Measurements from ENCODE around the gene FOLR2. TPM values are rescaled to one million over a fixed set of nuclear protein-coding genes. Genes with fewer than 3 reads are reported as not detected.

FOLR2 gene
- polyA plus RNA-seq, 1 of the 3 experiments (the other 2 are of a cell fraction) = not detected

GRCh38 chr11:72259490-72259889 lies 42.9 kb downstream of the FOLR2 start:
- no peak for DNase-seq
- Histone ChIP-seq H4K20me1 (ENCODE audit: insufficient read depth) (no peaks in the 10 kb centered on the region), H3K27ac (ENCODE audit: low read depth in 2 of 2, low read length in 1 of 2) (no peak overlapping the region), H3F3A (replicated peaks; ENCODE audit: insufficient read depth) (peaks cover 7% of the 10 kb centered on the region), H3K79me2 (ENCODE audit: insufficient read depth) (no peaks in the 10 kb centered on the region), H3K9me2 (no peaks in the 10 kb centered on the region), H3K36me3 (replicated peaks in 1 of 2; ENCODE audit: control insufficient read depth in 1 of 2, insufficient read depth in 2 of 2, low read length in 1 of 2) (no peaks in the 10 kb centered on the region), H3K4me1 (ENCODE audit: control insufficient read depth in 1 of 2, insufficient read depth in 2 of 2, low read depth in 1 of 2, low read length in 1 of 2) (no peaks in the 10 kb centered on the region; a peak in 1 of 4 replicates), H3K9ac (no peak overlapping the region), H2AFZ (ENCODE audit: low read depth) (no peak overlapping the region), H3K9me3 (no peaks in the 10 kb centered on the region), H3K4me3 (ENCODE audit: low read depth in 2 of 2, low read length in 1 of 2) (no peak overlapping the region), H3K27me3 (ENCODE audit: insufficient read depth) (no peaks in the 10 kb centered on the region), H3K4me2 (no peak overlapping the region)
- TF ChIP-seq TAF1 (IDR thresholded peaks at IDR 0.05; ENCODE audit: borderline replicate concordance, low read depth, low read length) = no peak
- TF ChIP-seq FOXJ3 (CRISPR knock-in tag; IDR thresholded peaks at IDR 0.05) = no peak
- no peak for TF ChIP-seq TCF12 (IDR thresholded peaks at IDR 0.05)
- TF ChIP-seq SMC3 (IDR thresholded peaks at IDR 0.05; ENCODE audit: low read depth, low read length) = no peak
- TF ChIP-seq, protein P1, sequence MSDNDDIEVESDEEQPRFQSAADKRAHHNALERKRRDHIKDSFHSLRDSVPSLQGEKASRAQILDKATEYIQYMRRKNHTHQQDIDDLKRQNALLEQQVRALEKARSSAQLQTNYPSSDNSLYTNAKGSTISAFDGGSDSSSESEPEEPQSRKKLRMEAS (IDR thresholded peaks at IDR 0.05; ENCODE audit: low read depth) = no peak
- TF ChIP-seq CHD2 (IDR thresholded peaks at IDR 0.05; ENCODE audit: low read length, partially characterized antibody) = no peak
- no peak for TF ChIP-seq RXRA (IDR thresholded peaks at IDR 0.05; ENCODE audit: borderline replicate concordance, low read depth)
- no peak for TF ChIP-seq MXI1 (IDR thresholded peaks at IDR 0.05; ENCODE audit: low read depth, low read length)
- no peak for TF ChIP-seq JUND (IDR thresholded peaks at IDR 0.05)
- TF ChIP-seq USF2 (IDR thresholded peaks at IDR 0.05; ENCODE audit: borderline replicate concordance, low read depth, low read length) = no peak
- TF ChIP-seq ELF1 (IDR thresholded peaks at IDR 0.05) = no peak
- TF ChIP-seq EZH2phosphoT487 (IDR thresholded peaks at IDR 0.05; ENCODE audit: borderline replicate concordance, low read depth) = no peak
- ChIA-PET CTCF (interaction anchor here (1.2 to 1.6 kb wide), 2 partner anchors 9 to 10 kb away, joined by 3 to 6 read pairs; no protein-coding TSS in a partner anchor), POLR2A (interaction anchor here (0.7 to 1.8 kb wide), 2 partner anchors 15 to 93 kb away, joined by 3 to 5 read pairs; partner anchors contain the start of gene PHOX2A)
- 74% methylated on average over 2 of the region's 2 CpGs for WGBS (ENCODE audit: low lambda C conversion rate)

GRCh38 chr11:72260574-72260973 lies 44.0 kb downstream of the FOLR2 start:
- Histone ChIP-seq H3K79me2 (ENCODE audit: insufficient read depth) (no peaks in the 10 kb centered on the region), H3K4me1 (ENCODE audit: control insufficient read depth in 1 of 2, insufficient read depth in 2 of 2, low read depth in 1 of 2, low read length in 1 of 2) (no peaks in the 10 kb centered on the region; a peak in 1 of 4 replicates), H3K9ac (no peak overlapping the region), H3F3A (replicated peaks; ENCODE audit: insufficient read depth) (peaks cover 7% of the 10 kb centered on the region), H3K9me2 (no peaks in the 10 kb centered on the region), H3K4me2 (no peak overlapping the region; the same call in 1 of the 2 replicates), H3K4me3 (ENCODE audit: low read depth in 2 of 2, low read length in 1 of 2) (no peak overlapping the region), H4K20me1 (ENCODE audit: insufficient read depth) (no peaks in the 10 kb centered on the region), H2AFZ (ENCODE audit: low read depth) (no peak overlapping the region), H3K27ac (ENCODE audit: low read depth in 2 of 2, low read length in 1 of 2) (peak overlapping the region in 1 of 2 experiments; percentile 62; a peak in 2 of 4 replicates), H3K27me3 (ENCODE audit: insufficient read depth) (no peaks in the 10 kb centered on the region), H3K36me3 (replicated peaks in 1 of 2; ENCODE audit: control insufficient read depth in 1 of 2, insufficient read depth in 2 of 2, low read length in 1 of 2) (no peaks in the 10 kb centered on the region), H3K9me3 (no peaks in the 10 kb centered on the region)
- DNase-seq = peak; percentile 45
- CTCF ChIA-PET = interaction anchor here (1.5 kb wide), 1 partner anchor 92 kb away, joined by 3 read pairs; no protein-coding TSS in a partner anchor
- POLR2A ChIA-PET = no interaction called here
- 36% methylated on average over 5 of the region's 5 CpGs for WGBS (ENCODE audit: low lambda C conversion rate)
- TF ChIP-seq ZBTB33 (IDR thresholded peaks at IDR 0.05; ENCODE audit: borderline replicate concordance, low read depth) = no peak
- TF ChIP-seq IRF3 (IDR thresholded peaks at IDR 0.05; ENCODE audit: low read depth, low read length) = no peak
- TF ChIP-seq MEF2A (IDR thresholded peaks at IDR 0.05; ENCODE audit: borderline replicate concordance, low read depth) = no peak
- TF ChIP-seq RCOR1 (IDR thresholded peaks at IDR 0.05; ENCODE audit: low read length) = no peak
- no peak for TF ChIP-seq CHD2 (IDR thresholded peaks at IDR 0.05; ENCODE audit: low read length, partially characterized antibody)
- TF ChIP-seq USF1 (IDR thresholded peaks at IDR 0.05; ENCODE audit: borderline replicate concordance, low read depth) = no peak
- no peak for TF ChIP-seq TEAD4 (IDR thresholded peaks at IDR 0.05; ENCODE audit: borderline replicate concordance, insufficient read depth)
- TF ChIP-seq EZH2phosphoT487 (IDR thresholded peaks at IDR 0.05; ENCODE audit: borderline replicate concordance, low read depth) = no peak
- no peak for TF ChIP-seq NRF1 (IDR thresholded peaks at IDR 0.05; ENCODE audit: low read depth, low read length)
- TF ChIP-seq POLR2AphosphoS5 (IDR thresholded peaks at IDR 0.05; ENCODE audit: low read depth, low read length) = no peak
- TF ChIP-seq GATA2 (CRISPR knock-in tag; IDR thresholded peaks at IDR 0.05) = no peak; the same call in 1 of the 2 replicates
- TF ChIP-seq SMC3 (IDR thresholded peaks at IDR 0.05; ENCODE audit: low read depth, low read length) = no peak
- TF ChIP-seq RXRA (IDR thresholded peaks at IDR 0.05; ENCODE audit: borderline replicate concordance, low read depth) = no peak

Measured in SK-N-SH (cell line).